ENCODE data around the gene H2AZ1. TPM values are rescaled to one million over a fixed set of nuclear protein-coding genes. Genes with fewer than 3 reads are reported as not detected.

H2AZ1 gene
- total and polyA plus RNA-seq, 2 donors (not counting 1 experiment from before 2014, with no cell fraction given), result 132 to 275 TPM

DNA sequence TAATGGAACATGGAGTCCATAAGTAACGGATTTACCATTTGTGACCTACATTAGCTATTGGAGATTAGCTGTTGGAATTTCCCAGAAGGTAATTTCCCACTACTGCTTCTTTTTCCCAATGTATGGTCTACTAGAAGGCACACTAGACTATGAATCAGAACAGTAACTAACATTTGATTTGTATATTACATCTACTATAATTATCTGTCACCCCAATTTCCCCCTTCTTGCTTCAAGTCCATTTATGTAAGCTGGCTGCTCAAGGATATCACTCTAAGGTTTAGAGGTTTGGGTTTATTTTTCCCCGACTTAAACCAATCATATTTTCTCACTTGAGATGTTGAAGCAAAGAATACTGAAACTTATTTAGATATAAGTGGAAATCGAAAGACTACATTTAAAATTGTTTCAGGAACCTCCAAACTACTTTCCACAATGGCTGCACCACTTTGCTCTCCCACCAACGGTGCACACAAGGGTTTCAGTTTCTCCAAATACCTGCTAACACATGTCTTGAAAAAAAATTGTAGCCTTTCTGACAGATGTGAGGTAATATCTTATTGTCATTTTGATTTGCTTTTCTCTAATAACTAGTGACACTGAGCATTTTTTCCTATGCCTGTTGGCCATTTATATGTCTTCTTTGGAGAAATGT is 33.3 kb upstream of the H2AZ1 start:
- TF ChIP-seq EZH2 (IDR thresholded peaks at IDR 0.05; ENCODE audit: low read length, missing control alignments), result no peak
- TF ChIP-seq, protein P1, sequence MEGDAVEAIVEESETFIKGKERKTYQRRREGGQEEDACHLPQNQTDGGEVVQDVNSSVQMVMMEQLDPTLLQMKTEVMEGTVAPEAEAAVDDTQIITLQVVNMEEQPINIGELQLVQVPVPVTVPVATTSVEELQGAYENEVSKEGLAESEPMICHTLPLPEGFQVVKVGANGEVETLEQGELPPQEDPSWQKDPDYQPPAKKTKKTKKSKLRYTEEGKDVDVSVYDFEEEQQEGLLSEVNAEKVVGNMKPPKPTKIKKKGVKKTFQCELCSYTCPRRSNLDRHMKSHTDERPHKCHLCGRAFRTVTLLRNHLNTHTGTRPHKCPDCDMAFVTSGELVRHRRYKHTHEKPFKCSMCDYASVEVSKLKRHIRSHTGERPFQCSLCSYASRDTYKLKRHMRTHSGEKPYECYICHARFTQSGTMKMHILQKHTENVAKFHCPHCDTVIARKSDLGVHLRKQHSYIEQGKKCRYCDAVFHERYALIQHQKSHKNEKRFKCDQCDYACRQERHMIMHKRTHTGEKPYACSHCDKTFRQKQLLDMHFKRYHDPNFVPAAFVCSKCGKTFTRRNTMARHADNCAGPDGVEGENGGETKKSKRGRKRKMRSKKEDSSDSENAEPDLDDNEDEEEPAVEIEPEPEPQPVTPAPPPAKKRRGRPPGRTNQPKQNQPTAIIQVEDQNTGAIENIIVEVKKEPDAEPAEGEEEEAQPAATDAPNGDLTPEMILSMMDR (conservative IDR thresholded peaks at IDR 0.05 in 1 of 2, IDR thresholded peaks at IDR 0.05 in 1 of 2; ENCODE audit: low read depth in 1 of 2, low read length in 2 of 2), result no peak
- H3K36me3 ChIP-seq (ENCODE audit: control insufficient read depth, insufficient read depth, low read length), result no peaks in the 10 kb centered on the region
- no peak overlapping the region for H3K27ac ChIP-seq (ENCODE audit: insufficient read depth, low read length)
- H3K4me2 ChIP-seq (ENCODE audit: extremely low read depth, insufficient read depth, low read length), result no peak overlapping the region
- no peaks in the 10 kb centered on the region for H3K9me3 ChIP-seq (ENCODE audit: control insufficient read depth, insufficient read depth, low read depth, low read length)
- H3K27me3 ChIP-seq (ENCODE audit: control insufficient read depth, insufficient read depth, low read length), result no peaks in the 10 kb centered on the region
- peaks cover 4% of the 10 kb centered on the region for H3K4me1 ChIP-seq (ENCODE audit: control insufficient read depth, extremely low read depth, insufficient read depth, low read length)
- no peaks in the 10 kb centered on the region for H3K79me2 ChIP-seq (ENCODE audit: control insufficient read depth, insufficient read depth, low read length)
- DNase-seq (ENCODE audit: low read depth in 2 of 2), result no peak
- H4K20me1 ChIP-seq (ENCODE audit: control insufficient read depth, extremely low read depth, insufficient read depth, low read length), result no peaks in the 10 kb centered on the region
- no peak overlapping the region for H2AFZ ChIP-seq (ENCODE audit: low read length)
- H3K9ac ChIP-seq (ENCODE audit: insufficient read depth, low read length), result no peak overlapping the region
- H3K4me3 ChIP-seq (replicated peaks in 1 of 4; ENCODE audit: control extremely low read depth in 1 of 4, insufficient read depth in 1 of 4, low read depth in 3 of 4, low read length in 4 of 4), result no peak overlapping the region

DNA sequence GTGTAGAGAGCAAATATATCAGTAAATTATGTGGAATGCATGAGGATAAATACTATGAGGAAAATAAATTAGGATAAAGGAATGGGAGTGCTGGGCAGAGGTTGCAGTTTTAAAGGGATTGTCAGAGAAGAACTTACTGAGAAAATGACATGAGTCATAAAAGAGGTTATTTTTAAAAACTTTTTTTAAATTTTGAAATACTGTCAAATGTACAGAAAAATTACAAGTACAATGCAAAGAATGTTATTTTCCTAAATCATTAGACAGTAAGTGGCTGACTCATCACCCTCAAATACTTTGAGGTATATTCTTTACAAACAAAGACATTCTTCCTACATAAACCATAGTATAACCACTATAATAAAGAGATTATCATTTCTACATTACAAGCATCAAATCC is 29.8 kb upstream of the H2AZ1 start:
- no peak overlapping the region for H3K27ac ChIP-seq (ENCODE audit: insufficient read depth, low read length)
- DNase-seq (ENCODE audit: low read depth in 2 of 2), result peak; percentile 13 to 32

DNA sequence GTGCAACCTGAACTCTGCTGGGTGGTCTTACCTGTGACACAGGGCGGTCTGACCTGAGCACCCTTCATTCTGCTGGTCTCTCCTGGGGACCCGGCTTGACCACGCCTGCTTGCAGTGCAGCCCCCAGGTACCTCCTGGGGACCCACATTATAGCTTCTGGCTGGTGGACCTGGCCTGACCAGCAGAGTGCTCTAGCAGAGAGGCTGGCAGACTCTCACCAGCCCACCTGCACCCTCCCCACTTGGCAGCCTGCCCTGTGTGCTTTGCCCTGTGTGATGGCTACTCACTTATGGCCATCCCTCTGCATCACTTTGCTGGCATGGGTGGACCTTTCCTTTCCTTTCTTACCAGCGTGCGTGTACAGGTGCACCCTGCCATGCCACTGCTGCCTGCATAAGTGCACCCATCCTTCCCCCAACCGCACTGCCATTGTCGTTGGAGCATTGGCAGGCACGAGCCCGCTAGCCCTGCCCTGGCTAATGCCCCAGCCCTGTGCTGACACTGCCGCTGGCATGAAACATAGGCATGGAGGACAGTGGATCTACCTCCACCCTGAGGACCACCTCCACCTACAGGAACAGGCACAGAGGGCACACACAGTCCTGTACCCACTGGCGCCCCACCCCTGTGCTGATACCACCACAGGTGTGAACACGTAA is 21.5 kb upstream of the H2AZ1 start:
- DNase-seq (ENCODE audit: low read depth in 2 of 2), result no peak
- Histone ChIP-seq H4K20me1 (ENCODE audit: control insufficient read depth, extremely low read depth, insufficient read depth, low read length) (no peaks in the 10 kb centered on the region), H3K9me3 (ENCODE audit: control insufficient read depth, insufficient read depth, low read depth, low read length) (no peaks in the 10 kb centered on the region), H3K79me2 (ENCODE audit: control insufficient read depth, insufficient read depth, low read length) (no peaks in the 10 kb centered on the region), H3K4me3 (replicated peaks in 1 of 4; ENCODE audit: control extremely low read depth in 1 of 4, insufficient read depth in 1 of 4, low read depth in 3 of 4, low read length in 4 of 4) (no peak overlapping the region), H3K9ac (ENCODE audit: insufficient read depth, low read length) (no peak overlapping the region), H3K4me2 (ENCODE audit: extremely low read depth, insufficient read depth, low read length) (no peak overlapping the region), H3K36me3 (ENCODE audit: control insufficient read depth, insufficient read depth, low read length) (no peaks in the 10 kb centered on the region), H2AFZ (ENCODE audit: low read length) (no peak overlapping the region), H3K27ac (ENCODE audit: insufficient read depth, low read length) (no peak overlapping the region), H3K27me3 (ENCODE audit: control insufficient read depth, insufficient read depth, low read length) (no peaks in the 10 kb centered on the region), H3K4me1 (ENCODE audit: control insufficient read depth, extremely low read depth, insufficient read depth, low read length) (peaks cover 5% of the 10 kb centered on the region)
- TF ChIP-seq, protein P1 (conservative IDR thresholded peaks at IDR 0.05 in 1 of 2, IDR thresholded peaks at IDR 0.05 in 1 of 2; ENCODE audit: low read depth in 1 of 2, low read length in 2 of 2), result no peak
- no peak for TF ChIP-seq EZH2 (IDR thresholded peaks at IDR 0.05; ENCODE audit: low read length, missing control alignments)

More for the DNA sequence above, 29.8 kb upstream of the H2AZ1 start:
- Histone ChIP-seq H2AFZ (ENCODE audit: low read length) (no peak overlapping the region), H3K27me3 (ENCODE audit: control insufficient read depth, insufficient read depth, low read length) (no peaks in the 10 kb centered on the region), H3K79me2 (ENCODE audit: control insufficient read depth, insufficient read depth, low read length) (no peaks in the 10 kb centered on the region), H3K4me1 (ENCODE audit: control insufficient read depth, extremely low read depth, insufficient read depth, low read length) (peaks cover 4% of the 10 kb centered on the region), H3K9me3 (ENCODE audit: control insufficient read depth, insufficient read depth, low read depth, low read length) (no peaks in the 10 kb centered on the region), H3K4me3 (replicated peaks in 1 of 4; ENCODE audit: control extremely low read depth in 1 of 4, insufficient read depth in 1 of 4, low read depth in 3 of 4, low read length in 4 of 4) (no peak overlapping the region), H3K4me2 (ENCODE audit: extremely low read depth, insufficient read depth, low read length) (no peak overlapping the region), H3K9ac (ENCODE audit: insufficient read depth, low read length) (no peak overlapping the region), H4K20me1 (ENCODE audit: control insufficient read depth, extremely low read depth, insufficient read depth, low read length) (no peaks in the 10 kb centered on the region), H3K36me3 (ENCODE audit: control insufficient read depth, insufficient read depth, low read length) (no peaks in the 10 kb centered on the region)
- TF ChIP-seq, protein P1 (conservative IDR thresholded peaks at IDR 0.05 in 1 of 2, IDR thresholded peaks at IDR 0.05 in 1 of 2; ENCODE audit: low read depth in 1 of 2, low read length in 2 of 2), result no peak
- TF ChIP-seq EZH2 (IDR thresholded peaks at IDR 0.05; ENCODE audit: low read length, missing control alignments), result no peak

Measured in fibroblast of lung (primary cell).